Measurements from ENCODE around the gene TGFBR2. TPM values are rescaled to one million over a fixed set of nuclear protein-coding genes. Genes with fewer than 3 reads are reported as not detected.
A peak's percentile ranks its signal among the peaks of the same experiment; 100 is the strongest.

Gene TGFBR2
- total and polyA plus RNA-seq, 4 donors: 13.9 to 61.2 (median 33.7) TPM

- Histone ChIP-seq H3K36me3 (ENCODE audit: control insufficient read depth in 4 of 4, insufficient read depth in 3 of 4, low read depth in 1 of 4, low read length in 3 of 4) (no peaks in the 10 kb centered on the region), H3K27me3 (ENCODE audit: control insufficient read depth in 4 of 4, insufficient read depth in 4 of 4, low read length in 3 of 4) (no peaks in the 10 kb centered on the region), H3K9ac (ENCODE audit: low read depth in 1 of 2, low read length in 2 of 2) (peak overlapping the region; percentile 87 to 92), H3K4me3 (ENCODE audit: low read depth in 1 of 3, low read length in 3 of 3) (peak overlapping the region; percentile 90 to 98 (median 92)), H3K9me3 (ENCODE audit: control insufficient read depth in 4 of 4, low read length in 3 of 4) (no peaks in the 10 kb centered on the region), H3K27ac (ENCODE audit: low read depth in 1 of 2, low read length in 2 of 2) (peak overlapping the region; percentile 93 to 99), H3K4me1 (ENCODE audit: control insufficient read depth in 4 of 4, insufficient read depth in 4 of 4, low read length in 3 of 4) (peaks cover 0 to 23% (median 7%) of the 10 kb centered on the region in 4 donors)
- WGBS: 2% methylated on average over 45 of the region's 45 CpGs
- peak; percentile 66 for DNase-seq (ENCODE audit: low spot score)
- no peak for TF ChIP-seq NR2F2 (IDR thresholded peaks at IDR 0.05)
- TF ChIP-seq YY1 (IDR thresholded peaks at IDR 0.05): peak; percentile 67
- TF ChIP-seq FOXA2 (IDR thresholded peaks at IDR 0.05): no peak
- TF ChIP-seq TAF1 (conservative IDR thresholded peaks at IDR 0.05): no peak
- TF ChIP-seq CTCF (IDR thresholded peaks at IDR 0.05; ENCODE audit: low read depth, low read length, missing input control): no peak
- TF ChIP-seq RAD21 (IDR thresholded peaks at IDR 0.05): peak; percentile 40 to 42
- no peak for TF ChIP-seq ATF3 (IDR thresholded peaks at IDR 0.05)
- no peak for TF ChIP-seq EGR1 (IDR thresholded peaks at IDR 0.05; ENCODE audit: low read depth in 2 of 2)
- TF ChIP-seq GABPA (IDR thresholded peaks at IDR 0.05 in 1 of 2, conservative IDR thresholded peaks at IDR 0.05 in 1 of 2): no peak
- TF ChIP-seq HNF4A (conservative IDR thresholded peaks at IDR 0.05): no peak
- no peak for TF ChIP-seq ZBTB33 (IDR thresholded peaks at IDR 0.05)
- no peak for TF ChIP-seq RXRA (IDR thresholded peaks at IDR 0.05)
These were observed 832 bp downstream of the TGFBR2 start for GRCh38 chr3:30607032-30607833.

GRCh38 chr3:30608598-30608947 lies 2.2 kb downstream of the TGFBR2 start:
- no peaks in the 10 kb centered on the region for H3K9me3 ChIP-seq (ENCODE audit: control insufficient read depth in 4 of 4, low read length in 3 of 4)
- TF ChIP-seq EGR1 (IDR thresholded peaks at IDR 0.05; ENCODE audit: low read depth in 2 of 2) (no peak), MAX (IDR thresholded peaks at IDR 0.05) (no peak), CTCF (IDR thresholded peaks at IDR 0.05; ENCODE audit: low read depth, low read length, missing input control) (no peak), HNF4G (IDR thresholded peaks at IDR 0.05) (no peak), ATF3 (IDR thresholded peaks at IDR 0.05) (no peak), SP1 (IDR thresholded peaks at IDR 0.05) (no peak), NR2F2 (IDR thresholded peaks at IDR 0.05) (no peak), GABPA (IDR thresholded peaks at IDR 0.05 in 1 of 2, conservative IDR thresholded peaks at IDR 0.05 in 1 of 2) (no peak), HNF4A (conservative IDR thresholded peaks at IDR 0.05) (no peak), RXRA (IDR thresholded peaks at IDR 0.05) (no peak), JUND (IDR thresholded peaks at IDR 0.05) (no peak)
- no peaks in the 10 kb centered on the region for H3K36me3 ChIP-seq (ENCODE audit: control insufficient read depth in 4 of 4, insufficient read depth in 3 of 4, low read depth in 1 of 4, low read length in 3 of 4)
- peaks cover 0 to 28% (median 7%) of the 10 kb centered on the region in 4 donors for H3K4me1 ChIP-seq (ENCODE audit: control insufficient read depth in 4 of 4, insufficient read depth in 4 of 4, low read length in 3 of 4)
- DNase-seq (ENCODE audit: low spot score): no peak
- H3K27ac ChIP-seq (ENCODE audit: low read depth in 1 of 2, low read length in 2 of 2): peak overlapping the region; percentile 5 to 48
- H3K27me3 ChIP-seq (ENCODE audit: control insufficient read depth in 4 of 4, insufficient read depth in 4 of 4, low read length in 3 of 4): no peaks in the 10 kb centered on the region
- peak overlapping the region in 1 of 2 donors; percentile 45 for H3K9ac ChIP-seq (ENCODE audit: low read depth in 1 of 2, low read length in 2 of 2)
- peak overlapping the region in 2 of 3 donors; percentile 4 to 46 for H3K4me3 ChIP-seq (ENCODE audit: low read depth in 1 of 3, low read length in 3 of 3)
- WGBS: 56% methylated on average over 2 of the region's 2 CpGs
